ENCODE results near the gene MX2.
A peak's percentile ranks its signal among the peaks of the same experiment; 100 is the strongest.
"Not testable (repeated sequence)": the region's sequence is repeated elsewhere in the genome, so short reads cannot be mapped to it uniquely, and the experiment has no call there.

Gene MX2

GRCh38 chr21:41422546-41423304 lies 60.9 kb downstream of the MX2 start:
- no peak for DNase-seq
- Mint-ChIP-seq H3K27me3 (no peaks in the 10 kb centered on the region), H3K4me3 (no peak overlapping the region), H3K4me1 (ENCODE audit: low read depth) (peaks cover 58% of the 10 kb centered on the region), H3K36me3 (ENCODE audit: low read depth) (peaks cover 4% of the 10 kb centered on the region), H3K9me3 (no peaks in the 10 kb centered on the region), H3K27ac (peak overlapping the region; percentile 38)

- H3K27ac Mint-ChIP-seq; H3K4me3 Mint-ChIP-seq; H3K36me3 Mint-ChIP-seq (ENCODE audit: low read depth); H3K9me3 Mint-ChIP-seq; DNase-seq; H3K27me3 Mint-ChIP-seq: not testable (repeated sequence)
- peaks cover 64% of the 10 kb centered on the region for H3K4me1 Mint-ChIP-seq (ENCODE audit: low read depth)
These were observed 61.4 kb downstream of the MX2 start for GRCh38 chr21:41423305-41423636.

GRCh38 chr21:41425588-41425953 lies 63.7 kb downstream of the MX2 start:
- DNase-seq, result no peak
- Mint-ChIP-seq H3K36me3 (ENCODE audit: low read depth) (peaks cover 24% of the 10 kb centered on the region), H3K9me3 (no peaks in the 10 kb centered on the region), H3K27me3 (no peaks in the 10 kb centered on the region), H3K27ac (peak overlapping the region; percentile 94), H3K4me3 (peak overlapping the region; percentile 87), H3K4me1 (ENCODE audit: low read depth) (peaks cover 71% of the 10 kb centered on the region)

GRCh38 chr21:41425954-41426675 lies 64.3 kb downstream of the MX2 start, which contains the start of gene MX1:
Gene MX1 (plus strand): TSS chr21:41426239. CDS start chr21:41432071, 5,832 bp downstream.
- DNase-seq, result peak; percentile 87
- H3K27ac Mint-ChIP-seq, result peak within 1 kb of the TSS; percentile 94
- peak within 1 kb of the TSS; percentile 87 for H3K4me3 Mint-ChIP-seq
- peaks cover 67% of the 10 kb centered on the region for H3K4me1 Mint-ChIP-seq (ENCODE audit: low read depth)
- no peaks in the 10 kb centered on the region for H3K27me3 Mint-ChIP-seq
- H3K36me3 Mint-ChIP-seq (ENCODE audit: low read depth), result peaks cover 28% of the 10 kb centered on the region
- H3K9me3 Mint-ChIP-seq, result no peaks in the 10 kb centered on the region

GRCh38 chr21:41426676-41427404 lies 65.0 kb downstream of the MX2 start:
- peak overlapping the region; percentile 87 for H3K4me3 Mint-ChIP-seq
- H3K36me3 Mint-ChIP-seq (ENCODE audit: low read depth), result peaks cover 33% of the 10 kb centered on the region
- H3K4me1 Mint-ChIP-seq (ENCODE audit: low read depth), result peaks cover 64% of the 10 kb centered on the region
- no peaks in the 10 kb centered on the region for H3K27me3 Mint-ChIP-seq
- H3K9me3 Mint-ChIP-seq, result no peaks in the 10 kb centered on the region
- DNase-seq, result peak; percentile 45
- peak overlapping the region; percentile 64 for H3K27ac Mint-ChIP-seq

- Mint-ChIP-seq H3K9me3 (no peaks in the 10 kb centered on the region), H3K36me3 (ENCODE audit: low read depth) (peaks cover 40% of the 10 kb centered on the region), H3K27ac (peak overlapping the region; percentile 64), H3K27me3 (no peaks in the 10 kb centered on the region), H3K4me1 (ENCODE audit: low read depth) (peaks cover 61% of the 10 kb centered on the region), H3K4me3 (peak overlapping the region; percentile 87)
- DNase-seq, result no peak
These were observed 65.7 kb downstream of the MX2 start for GRCh38 chr21:41427556-41427955.

- Mint-ChIP-seq H3K4me3 (no peak overlapping the region), H3K4me1 (ENCODE audit: low read depth) (peaks cover 60% of the 10 kb centered on the region), H3K36me3 (ENCODE audit: low read depth) (peaks cover 48% of the 10 kb centered on the region), H3K27me3 (no peaks in the 10 kb centered on the region), H3K27ac (peak overlapping the region; percentile 30), H3K9me3 (no peaks in the 10 kb centered on the region)
- DNase-seq, result no peak
These were observed 66.5 kb downstream of the MX2 start for GRCh38 chr21:41428311-41428710.

GRCh38 chr21:41428847-41429246 lies 67.0 kb downstream of the MX2 start:
- peak overlapping the region; percentile 7 for H3K27ac Mint-ChIP-seq
- H3K36me3 Mint-ChIP-seq (ENCODE audit: low read depth), result peaks cover 53% of the 10 kb centered on the region
- H3K4me1 Mint-ChIP-seq (ENCODE audit: low read depth), result peaks cover 57% of the 10 kb centered on the region

GRCh38 chr21:41429305-41429704 lies 67.5 kb downstream of the MX2 start:
- Mint-ChIP-seq H3K4me1 (ENCODE audit: low read depth) (peaks cover 54% of the 10 kb centered on the region), H3K27me3 (no peaks in the 10 kb centered on the region), H3K27ac (no peak overlapping the region), H3K36me3 (ENCODE audit: low read depth) (peaks cover 58% of the 10 kb centered on the region), H3K9me3 (peaks cover under 1% of the 10 kb centered on the region), H3K4me3 (no peak overlapping the region)
- DNase-seq, result no peak

More at GRCh38 chr21:41428847-41429246, 67.0 kb downstream of the MX2 start:
- H3K27me3 Mint-ChIP-seq, result no peaks in the 10 kb centered on the region
- no peaks in the 10 kb centered on the region for H3K9me3 Mint-ChIP-seq
- no peak overlapping the region for H3K4me3 Mint-ChIP-seq
- DNase-seq, result no peak

GRCh38 chr21:41429925-41430491 lies 68.2 kb downstream of the MX2 start:
- Mint-ChIP-seq H3K4me3 (no peak overlapping the region), H3K4me1 (ENCODE audit: low read depth) (peaks cover 50% of the 10 kb centered on the region), H3K27me3 (no peaks in the 10 kb centered on the region), H3K36me3 (ENCODE audit: low read depth) (peaks cover 65% of the 10 kb centered on the region), H3K27ac (no peak overlapping the region), H3K9me3 (peaks cover 6% of the 10 kb centered on the region)
- DNase-seq, result no peak

- Mint-ChIP-seq H3K9me3 (peaks cover 9% of the 10 kb centered on the region), H3K4me1 (ENCODE audit: low read depth) (peaks cover 36% of the 10 kb centered on the region), H3K36me3 (ENCODE audit: low read depth) (peaks cover 81% of the 10 kb centered on the region), H3K4me3 (no peak overlapping the region), H3K27me3 (no peaks in the 10 kb centered on the region), H3K27ac (no peak overlapping the region)
- DNase-seq, result no peak
These were observed 70.1 kb downstream of the MX2 start for GRCh38 chr21:41431788-41432548.

GRCh38 chr21:41432562-41433460 lies 71.0 kb downstream of the MX2 start:
- Mint-ChIP-seq H3K9me3 (peaks cover 9% of the 10 kb centered on the region), H3K4me1 (ENCODE audit: low read depth) (peaks cover 29% of the 10 kb centered on the region), H3K36me3 (ENCODE audit: low read depth) (peaks cover 88% of the 10 kb centered on the region), H3K27me3 (no peaks in the 10 kb centered on the region), H3K4me3 (no peak overlapping the region), H3K27ac (no peak overlapping the region)
- no peak for DNase-seq

- Mint-ChIP-seq H3K27ac (no peak overlapping the region), H3K27me3 (no peaks in the 10 kb centered on the region), H3K4me3 (no peak overlapping the region), H3K9me3 (peaks cover 9% of the 10 kb centered on the region), H3K4me1 (ENCODE audit: low read depth) (peaks cover 23% of the 10 kb centered on the region), H3K36me3 (ENCODE audit: low read depth) (peaks cover 89% of the 10 kb centered on the region)
- DNase-seq, result no peak
These were observed 71.7 kb downstream of the MX2 start for GRCh38 chr21:41433566-41433965.
